BE2C (cell line): ENCODE measurements around the gene SORBS1.

Source experiments
- DNase-seq: peaks from one replicate; pipeline ENCODE4 v3.0.0-alpha.2; 2020
- H3K27me3 ChIP-seq: fragments of 250-450 bp; sonication (Bioruptor Pico); 2 replicates; pipeline ENCODE4 v1.5.1; 2020; ENCODE audit warnings: mild to moderate bottlenecking
- H3K36me3 ChIP-seq: fragments of 250-450 bp; sonication (Bioruptor Pico); 2 replicates; pipeline ENCODE4 v1.5.1; 2020; ENCODE audit warnings: mild to moderate bottlenecking
- H3K4me1 ChIP-seq: fragments of 250-450 bp; sonication (Bioruptor Pico); 2 replicates; pipeline ENCODE4 v1.5.1; 2020
- H3K4me3 ChIP-seq: 2 replicates; pipeline ENCODE4 v1.5.1; 2011; ENCODE audit warnings: low read depth, low read length
- H3K9me3 ChIP-seq: fragments of 250-450 bp; sonication (Bioruptor Pico); 2 replicates; pipeline ENCODE4 v1.5.1; 2020
- TF ChIP-seq, protein P1 (sequence below): IDR thresholded peaks from 2 replicates; pipeline ENCODE4 v1.5.1; 2012; ENCODE audit warnings: mild to moderate bottlenecking, low read depth, low read length

Gene SORBS1

DNA sequence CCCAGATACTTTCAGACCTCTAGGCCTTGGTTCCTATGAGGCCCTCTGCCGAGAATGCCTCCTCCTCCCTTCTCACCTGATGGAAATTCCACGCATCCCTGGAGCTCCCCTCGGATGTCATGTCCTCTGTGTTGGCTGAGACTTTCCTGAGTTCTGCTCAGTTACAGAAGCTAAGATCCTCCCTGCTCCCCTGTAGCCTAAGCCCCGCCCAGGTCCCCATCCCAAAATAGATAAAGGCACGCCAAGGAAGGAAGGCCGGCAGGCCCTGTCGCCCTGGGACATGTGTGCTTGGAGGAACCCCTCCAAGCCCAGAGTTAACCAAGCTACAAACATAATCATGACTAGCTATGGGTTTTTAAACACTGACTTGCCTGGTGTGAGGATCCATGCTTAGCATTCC is 123.5 kb downstream of the SORBS1 start:
- no peak for DNase-seq
- H3K4me1 ChIP-seq, result no peaks in the 10 kb centered on the region
- TF ChIP-seq, protein P1, sequence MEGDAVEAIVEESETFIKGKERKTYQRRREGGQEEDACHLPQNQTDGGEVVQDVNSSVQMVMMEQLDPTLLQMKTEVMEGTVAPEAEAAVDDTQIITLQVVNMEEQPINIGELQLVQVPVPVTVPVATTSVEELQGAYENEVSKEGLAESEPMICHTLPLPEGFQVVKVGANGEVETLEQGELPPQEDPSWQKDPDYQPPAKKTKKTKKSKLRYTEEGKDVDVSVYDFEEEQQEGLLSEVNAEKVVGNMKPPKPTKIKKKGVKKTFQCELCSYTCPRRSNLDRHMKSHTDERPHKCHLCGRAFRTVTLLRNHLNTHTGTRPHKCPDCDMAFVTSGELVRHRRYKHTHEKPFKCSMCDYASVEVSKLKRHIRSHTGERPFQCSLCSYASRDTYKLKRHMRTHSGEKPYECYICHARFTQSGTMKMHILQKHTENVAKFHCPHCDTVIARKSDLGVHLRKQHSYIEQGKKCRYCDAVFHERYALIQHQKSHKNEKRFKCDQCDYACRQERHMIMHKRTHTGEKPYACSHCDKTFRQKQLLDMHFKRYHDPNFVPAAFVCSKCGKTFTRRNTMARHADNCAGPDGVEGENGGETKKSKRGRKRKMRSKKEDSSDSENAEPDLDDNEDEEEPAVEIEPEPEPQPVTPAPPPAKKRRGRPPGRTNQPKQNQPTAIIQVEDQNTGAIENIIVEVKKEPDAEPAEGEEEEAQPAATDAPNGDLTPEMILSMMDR, result no peak
- no peak overlapping the region for H3K4me3 ChIP-seq
- no peaks in the 10 kb centered on the region for H3K9me3 ChIP-seq
- no peaks in the 10 kb centered on the region for H3K27me3 ChIP-seq
- no peaks in the 10 kb centered on the region for H3K36me3 ChIP-seq

DNA sequence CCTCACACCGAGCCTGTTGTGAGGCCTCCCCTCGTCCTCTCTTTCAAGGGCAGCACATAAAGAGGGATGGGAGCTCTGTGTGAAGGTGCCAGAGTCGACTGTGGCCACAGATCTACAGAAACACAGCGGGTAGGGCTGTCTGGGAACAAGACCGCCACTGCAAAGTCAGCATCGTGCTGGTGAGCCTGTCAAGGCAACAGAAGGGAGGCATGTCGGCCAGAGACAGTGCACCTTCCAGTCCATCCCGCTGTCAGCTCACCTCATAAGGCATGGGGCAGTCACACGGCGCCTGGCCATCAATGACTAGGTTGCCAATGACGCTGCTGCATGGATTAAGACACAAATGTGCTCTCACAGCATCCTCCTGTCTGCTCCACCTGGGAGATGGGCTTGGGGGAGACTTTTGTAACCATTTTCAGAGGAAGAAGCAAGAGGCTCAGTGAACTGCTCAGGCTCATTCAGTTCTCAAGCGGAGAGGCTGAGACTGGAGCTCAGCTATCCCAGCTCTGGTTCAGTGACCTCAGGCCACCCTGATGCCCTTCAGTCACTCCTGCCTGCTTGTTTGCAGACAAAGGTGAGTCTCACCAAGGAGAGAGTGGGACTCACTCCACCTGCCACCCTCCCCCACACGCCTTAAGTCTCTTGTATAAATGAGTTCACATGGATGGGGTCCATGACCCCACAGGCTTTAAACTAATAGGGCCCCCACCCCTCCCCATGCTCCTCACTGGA is 125.5 kb downstream of the SORBS1 start:
- no peak overlapping the region for H3K4me3 ChIP-seq
- no peak for DNase-seq
- no peaks in the 10 kb centered on the region for H3K9me3 ChIP-seq
- no peaks in the 10 kb centered on the region for H3K4me1 ChIP-seq
- TF ChIP-seq, protein P1, result no peak
- H3K36me3 ChIP-seq, result no peaks in the 10 kb centered on the region
- H3K27me3 ChIP-seq, result no peaks in the 10 kb centered on the region

DNA sequence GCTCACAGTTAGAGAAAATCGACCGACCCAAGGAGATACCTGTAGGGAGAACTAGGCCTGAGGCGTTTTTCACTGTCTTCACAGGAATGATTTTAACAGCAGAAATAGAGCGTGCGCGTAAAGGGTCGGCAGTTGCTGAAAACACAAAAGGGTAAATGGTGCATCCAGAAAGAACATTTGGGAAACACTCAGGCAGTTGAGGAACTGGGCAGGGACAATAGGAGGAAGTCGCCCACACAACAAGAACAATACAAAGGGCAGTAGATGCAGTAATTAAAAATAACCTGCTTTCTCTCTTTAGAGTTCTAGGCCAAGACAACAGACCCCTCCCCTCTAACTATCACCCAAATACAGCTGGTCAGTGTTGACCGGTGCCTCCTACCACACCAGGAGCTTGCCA is 126.6 kb downstream of the SORBS1 start:
- TF ChIP-seq, protein P1, result no peak
- Histone ChIP-seq H3K4me1 (no peaks in the 10 kb centered on the region), H3K27me3 (no peaks in the 10 kb centered on the region), H3K36me3 (no peaks in the 10 kb centered on the region), H3K9me3 (no peaks in the 10 kb centered on the region), H3K4me3 (no peak overlapping the region)
- no peak for DNase-seq

DNA sequence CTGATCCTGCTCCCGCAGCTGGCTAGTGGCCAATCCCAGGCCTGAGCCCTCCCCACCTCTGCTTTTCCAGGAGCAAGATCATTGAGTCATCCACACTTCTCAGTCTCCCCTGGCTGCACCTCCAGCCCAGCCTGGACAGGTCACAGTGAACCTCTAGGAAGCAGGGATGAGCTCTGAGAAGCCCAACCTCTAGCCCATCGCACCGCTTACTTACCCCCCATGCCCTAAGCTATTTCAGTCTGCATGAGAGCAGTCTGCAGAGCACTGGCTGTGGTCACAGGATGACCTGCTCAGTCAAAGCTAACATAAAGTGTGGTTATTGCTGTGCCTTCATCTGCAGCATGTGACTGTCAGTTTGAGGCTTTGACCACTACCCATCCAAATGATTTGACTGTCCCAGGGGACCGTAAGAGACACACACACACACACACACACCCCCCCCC is 129.2 kb downstream of the SORBS1 start:
- TF ChIP-seq, protein P1, result no peak
- no peaks in the 10 kb centered on the region for H3K27me3 ChIP-seq
- H3K9me3 ChIP-seq, result no peaks in the 10 kb centered on the region
- no peaks in the 10 kb centered on the region for H3K36me3 ChIP-seq
- no peaks in the 10 kb centered on the region for H3K4me1 ChIP-seq
- H3K4me3 ChIP-seq, result no peak overlapping the region
- no peak for DNase-seq

DNA sequence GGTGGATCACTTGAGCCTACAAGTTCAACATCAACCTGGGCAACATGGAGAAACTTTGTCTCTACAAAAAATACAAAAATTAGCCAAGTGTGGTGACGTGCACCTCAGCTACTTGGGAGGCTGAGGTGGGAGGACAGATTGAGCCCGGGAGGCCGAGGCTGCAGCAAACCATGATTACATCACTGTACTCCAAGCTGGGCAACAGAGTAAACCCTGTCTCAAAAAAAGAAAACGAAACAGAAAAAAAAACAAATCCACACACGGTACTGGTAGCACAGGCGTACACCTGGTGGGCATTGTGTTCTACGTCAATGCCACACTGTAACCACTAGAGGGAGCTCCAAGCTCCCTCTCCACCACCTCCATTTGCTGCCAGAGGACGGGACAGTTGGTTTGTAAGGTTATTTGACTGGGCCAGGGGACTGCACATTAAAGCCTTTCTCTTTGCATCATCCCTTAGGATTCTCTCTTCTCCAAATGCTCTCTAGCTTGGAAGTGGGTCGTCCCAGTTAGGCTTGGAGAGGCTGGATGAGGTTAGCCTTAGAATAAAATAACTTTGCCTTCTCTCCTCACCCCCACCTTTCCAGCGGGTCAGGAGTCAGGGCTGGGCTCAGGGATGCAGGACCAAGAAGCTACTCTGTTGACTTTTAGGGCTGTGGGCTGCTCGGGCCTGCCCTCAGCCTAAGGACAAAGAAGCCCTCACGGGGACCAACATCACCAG is 130.8 kb downstream of the SORBS1 start:
- DNase-seq, result peak; percentile 35
- H3K9me3 ChIP-seq, result no peaks in the 10 kb centered on the region
- H3K27me3 ChIP-seq, result no peaks in the 10 kb centered on the region
- H3K36me3 ChIP-seq, result no peaks in the 10 kb centered on the region
- no peaks in the 10 kb centered on the region for H3K4me1 ChIP-seq
- TF ChIP-seq, protein P1, result peak; percentile 92
- H3K4me3 ChIP-seq, result no peak overlapping the region

DNA sequence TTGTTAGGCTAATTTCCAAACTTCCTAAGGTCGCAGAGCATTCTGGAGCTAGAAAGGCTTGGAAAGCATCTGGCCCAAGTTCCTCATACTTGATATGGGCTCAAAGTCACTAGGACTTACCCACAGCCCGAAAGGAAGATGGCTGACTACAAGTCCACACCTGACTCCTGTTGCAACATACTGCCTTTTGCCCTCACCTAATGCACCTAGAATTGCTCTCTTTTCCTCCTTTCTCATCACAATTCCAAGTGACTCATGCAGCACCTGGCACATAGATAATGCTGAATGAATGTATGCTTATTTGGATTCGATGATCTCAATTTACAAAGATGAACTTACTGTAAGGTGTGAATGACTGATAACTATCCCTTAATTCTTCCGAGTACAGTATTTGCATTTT is 131.5 kb downstream of the SORBS1 start:
- Histone ChIP-seq H3K9me3 (no peaks in the 10 kb centered on the region), H3K4me3 (no peak overlapping the region), H3K27me3 (no peaks in the 10 kb centered on the region), H3K36me3 (no peaks in the 10 kb centered on the region), H3K4me1 (no peaks in the 10 kb centered on the region)
- no peak for DNase-seq
- TF ChIP-seq, protein P1, result no peak
